Activated CD4-positive, alpha-beta T cell treated with anti-CD3 and anti-CD28 coated beads, Interleukin-2, amount 50 U/mL, for 1 hour (primary cell): ENCODE measurements around the gene GPR37.

Experiments used
- DNase-seq: peaks from one replicate; pipeline ENCODE4 v3.0.0-alpha.2; 2020

Gene GPR37

GRCh38 chr7:124724079-124724478 lies 41.5 kb downstream of the GPR37 start:
- DNase-seq: no peak

DNA sequence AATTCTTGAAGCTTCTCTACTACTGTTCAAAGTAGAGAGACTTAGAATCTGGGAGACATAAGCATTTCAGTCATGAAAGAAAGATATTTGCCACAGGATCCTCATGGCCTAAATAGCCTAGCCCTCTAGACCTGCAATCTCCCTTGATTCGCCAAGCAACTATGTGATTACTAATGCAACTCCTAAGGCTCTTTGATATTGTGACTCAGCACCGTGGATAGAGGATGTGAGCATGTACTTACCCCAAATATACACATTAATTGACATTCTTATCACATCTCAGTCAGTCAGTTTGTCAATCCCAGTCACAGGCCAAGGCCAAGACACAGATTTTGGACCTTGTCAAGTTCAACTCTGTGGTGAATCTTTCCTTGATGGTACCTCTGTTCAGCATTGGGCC lies 42.6 kb downstream of the GPR37 start:
- no peak for DNase-seq

GRCh38 chr7:124722292-124722691 lies 43.3 kb downstream of the GPR37 start:
- DNase-seq: no peak

DNA sequence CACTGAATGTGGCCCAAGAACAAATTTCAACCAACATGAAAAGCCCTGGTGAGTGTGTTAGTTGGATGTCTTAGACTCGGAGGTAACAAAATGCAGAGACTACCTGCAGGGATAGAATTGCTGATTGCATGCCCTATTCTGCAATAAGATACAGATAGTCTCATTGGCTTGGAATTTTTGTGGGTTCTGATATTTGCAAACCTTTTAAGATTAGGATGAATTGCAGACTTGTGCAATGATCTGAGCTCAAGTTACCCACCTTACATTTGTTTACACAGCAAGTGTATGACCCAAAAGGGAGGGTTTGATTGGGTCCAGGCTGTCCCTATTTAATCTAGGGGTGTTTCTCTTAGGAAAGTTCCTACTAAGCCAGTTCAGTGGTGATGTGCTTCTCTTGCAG lies 45.4 kb downstream of the GPR37 start:
- no peak for DNase-seq

DNA sequence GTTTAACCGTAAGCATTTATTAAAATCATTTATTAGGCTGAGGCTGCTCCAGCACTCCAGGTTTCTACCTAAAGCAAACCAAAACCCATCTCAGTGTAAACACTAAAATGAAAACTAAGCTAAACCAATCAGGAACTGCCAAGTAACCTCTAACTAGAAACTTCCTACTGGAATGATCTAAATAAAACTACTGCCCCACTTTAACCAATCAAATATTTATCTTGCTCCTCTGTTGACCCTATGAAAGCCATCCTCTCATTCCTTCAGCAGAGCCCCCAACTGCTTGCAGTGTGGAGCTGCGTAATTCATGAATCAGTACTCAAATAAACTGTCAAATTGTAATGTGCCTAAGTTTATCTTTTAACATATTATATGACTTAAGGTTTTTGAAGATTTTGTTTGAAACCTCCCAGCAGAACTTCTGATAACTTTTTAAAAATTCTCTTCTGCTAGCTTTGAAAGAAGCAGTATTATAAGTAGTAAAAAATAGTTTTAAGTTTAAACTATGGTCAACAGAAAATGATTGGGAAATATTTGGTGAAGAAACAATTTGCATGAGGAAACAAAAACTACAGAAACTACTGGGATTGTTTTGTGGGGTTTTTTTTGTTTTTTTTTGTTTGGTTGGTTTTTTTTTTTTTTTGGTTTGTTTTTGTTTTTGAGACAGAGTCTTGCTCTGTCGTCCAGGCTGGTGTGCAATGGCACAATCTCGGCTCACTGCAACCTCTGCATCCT lies 47.4 kb downstream of the GPR37 start:
- no peak for DNase-seq

DNA sequence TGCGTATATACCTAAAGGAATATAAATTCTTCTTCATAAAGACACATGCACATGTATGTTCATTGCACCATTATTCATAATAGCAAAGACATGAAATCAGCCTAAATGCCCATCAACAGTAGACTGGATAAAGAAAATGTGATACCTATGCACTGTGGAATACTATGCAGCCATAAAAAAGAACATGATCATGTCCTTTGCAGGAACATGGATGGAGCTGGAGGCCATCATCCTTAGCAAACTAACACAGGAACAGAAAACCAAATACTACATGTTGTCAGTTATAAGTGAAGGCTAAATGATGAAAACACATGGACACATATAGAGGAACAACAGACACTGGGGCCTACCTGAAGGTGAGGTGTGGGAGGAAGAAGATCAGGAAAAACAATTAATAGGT lies 48.7 kb downstream of the GPR37 start:
- DNase-seq: no peak

DNA sequence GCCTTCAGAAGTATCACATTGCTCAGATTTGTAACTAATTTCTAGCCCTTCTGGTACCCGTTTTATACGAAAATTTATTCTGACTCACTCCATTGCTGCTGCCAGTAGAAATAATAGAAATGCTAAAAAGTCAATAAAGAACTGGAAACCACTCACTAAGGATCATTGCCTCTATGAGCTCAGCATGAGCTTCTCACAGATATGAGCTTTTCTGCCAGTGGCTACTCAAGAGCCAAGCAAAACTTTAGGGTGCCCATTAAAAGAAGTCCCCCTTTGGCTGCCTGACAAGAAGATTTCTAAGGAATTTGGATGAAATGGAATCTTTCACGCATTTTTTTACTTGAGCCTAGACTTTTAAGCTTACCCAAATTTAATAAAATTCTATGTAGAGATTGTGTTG lies 52.5 kb downstream of the GPR37 start:
- no peak for DNase-seq

DNA sequence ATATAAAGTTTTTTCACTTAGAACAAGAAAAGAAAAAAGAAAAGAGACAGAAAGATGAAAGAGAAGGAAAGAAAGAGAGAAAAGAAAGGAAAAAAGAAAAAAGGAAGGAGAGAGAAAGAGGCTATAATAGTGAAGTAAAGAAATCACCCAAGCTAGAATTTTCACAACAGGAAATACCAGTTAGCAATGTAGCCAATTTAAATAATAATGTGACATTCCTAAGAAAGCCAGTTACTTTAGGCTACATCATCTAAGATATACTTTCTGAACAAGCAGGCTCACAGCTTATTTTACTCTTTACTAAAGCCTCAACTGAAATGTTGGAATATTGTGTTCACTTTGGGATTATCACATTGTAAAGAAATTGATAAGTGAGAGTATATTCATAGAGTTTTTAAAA lies 53.6 kb downstream of the GPR37 start:
- no peak for DNase-seq

DNA sequence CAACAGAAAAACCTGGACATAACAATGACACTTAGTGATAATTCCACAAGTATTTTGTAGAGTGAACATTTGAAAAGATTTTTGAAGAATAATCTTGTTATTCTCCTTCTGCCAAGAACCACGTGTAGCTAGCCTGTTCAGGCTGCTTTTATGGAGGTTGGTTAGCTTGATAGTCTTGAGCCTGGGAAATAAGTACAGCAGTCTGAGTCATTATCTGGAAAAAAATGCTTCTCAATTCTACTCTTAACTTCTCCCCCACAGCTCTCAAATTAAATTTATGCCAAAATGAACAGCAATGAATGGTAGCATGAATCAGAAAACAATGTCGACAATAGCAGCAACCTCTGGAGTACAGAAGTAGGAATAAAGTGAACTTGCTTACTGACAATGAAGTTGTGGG lies 63.2 kb downstream of the GPR37 start:
- no peak for DNase-seq

DNA sequence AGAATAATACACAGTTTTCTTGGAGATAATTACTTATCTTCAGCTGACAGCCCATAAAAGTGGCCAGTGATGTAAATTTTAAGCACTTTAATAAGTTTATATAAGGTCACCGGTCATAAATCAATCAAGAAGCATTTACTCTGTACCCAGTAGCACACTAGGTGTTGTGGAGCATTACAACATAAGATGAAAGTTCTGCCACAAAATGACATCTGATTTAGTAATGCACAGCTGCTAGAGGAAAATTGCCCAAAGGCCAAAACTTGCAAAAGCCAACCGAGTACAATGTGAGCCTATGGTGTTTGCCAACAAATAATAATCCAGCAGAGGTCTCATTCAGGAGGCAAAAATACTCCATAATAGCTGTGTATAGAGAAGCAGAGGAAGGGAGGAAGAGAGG lies 63.6 kb downstream of the GPR37 start:
- DNase-seq: no peak

DNA sequence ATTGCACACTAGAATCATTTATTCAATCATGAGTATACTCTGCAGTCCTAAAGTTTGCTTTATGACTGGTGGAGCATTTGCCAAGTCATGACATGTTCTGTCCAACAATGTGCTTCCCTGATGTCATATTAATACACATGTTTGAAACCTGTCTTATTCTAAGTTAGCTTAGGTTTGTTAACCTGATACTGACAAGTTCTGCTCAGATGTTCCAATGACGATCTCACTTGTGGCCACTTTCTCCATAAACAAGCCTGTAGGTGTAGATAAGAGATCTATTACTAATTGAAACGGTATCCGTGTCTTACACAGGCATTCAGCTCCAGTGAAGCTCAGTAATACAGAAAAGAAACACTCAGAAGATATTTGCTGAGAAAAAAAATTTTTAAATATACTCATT lies 64.9 kb downstream of the GPR37 start:
- DNase-seq: no peak

DNA sequence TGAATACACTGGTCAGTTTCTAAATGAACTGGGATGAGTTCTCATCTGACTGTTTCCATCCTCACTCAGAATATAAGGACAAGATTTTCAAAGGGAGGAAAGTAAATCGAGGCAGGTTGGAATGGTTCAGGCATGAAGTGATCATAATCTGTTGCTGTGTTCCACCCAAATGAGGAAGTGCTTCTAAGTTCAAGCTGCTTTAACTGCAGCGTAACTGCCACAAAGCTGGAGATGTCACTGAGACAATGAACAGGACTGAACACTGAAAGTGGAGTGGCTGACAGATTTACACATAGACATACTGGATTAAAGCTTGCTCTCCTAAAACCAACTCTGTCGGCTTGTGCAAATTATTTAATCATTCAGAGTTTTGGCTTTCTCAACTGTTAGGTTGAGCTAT lies 66.6 kb downstream of the GPR37 start:
- DNase-seq: no peak

DNA sequence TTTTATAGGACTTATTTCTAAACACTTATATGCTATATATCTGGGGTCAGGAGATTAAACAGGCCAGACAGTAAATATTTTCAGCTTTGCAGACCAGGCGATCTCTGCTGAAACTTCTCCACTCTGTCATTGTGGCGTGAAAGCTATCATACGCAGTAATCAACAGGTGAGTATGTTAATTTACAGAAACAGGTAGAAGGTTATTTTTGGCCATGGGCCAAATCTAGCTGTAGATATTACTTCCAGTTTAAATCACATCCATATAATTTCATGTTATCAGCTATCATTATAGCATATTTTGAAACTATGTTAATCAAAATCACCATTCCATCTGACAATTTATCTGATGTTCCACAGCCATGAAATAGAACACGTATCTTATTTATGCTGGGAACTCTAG lies 67.8 kb downstream of the GPR37 start:
- DNase-seq: no peak
